Testis (tissue), 2 donors: Measurements from ENCODE around the gene VAMP5.

ENCODE experiments used
- POLR2A ChIP-seq: fragments of 450-650 bp; IDR thresholded peaks from one replicate; pipeline ENCODE4 v1.6.1; 2017; ENCODE audit warnings: antibody characterized with exemption, mild to moderate bottlenecking, moderate library complexity
- TF ChIP-seq, protein P1 (sequence below), 3 experiments: fragments of 450-650 bp in 2 of 3; fragments of 200-600 bp in 1 of 3; sonication (generic) in 1 of 3; IDR thresholded peaks; one replicate each; pipeline ENCODE4 v1.5.1; 2016 to 2019; ENCODE audit warnings: antibody characterized with exemption in 3 of 3, mild to moderate bottlenecking in 2 of 3, moderate library complexity in 1 of 3

DNA sequence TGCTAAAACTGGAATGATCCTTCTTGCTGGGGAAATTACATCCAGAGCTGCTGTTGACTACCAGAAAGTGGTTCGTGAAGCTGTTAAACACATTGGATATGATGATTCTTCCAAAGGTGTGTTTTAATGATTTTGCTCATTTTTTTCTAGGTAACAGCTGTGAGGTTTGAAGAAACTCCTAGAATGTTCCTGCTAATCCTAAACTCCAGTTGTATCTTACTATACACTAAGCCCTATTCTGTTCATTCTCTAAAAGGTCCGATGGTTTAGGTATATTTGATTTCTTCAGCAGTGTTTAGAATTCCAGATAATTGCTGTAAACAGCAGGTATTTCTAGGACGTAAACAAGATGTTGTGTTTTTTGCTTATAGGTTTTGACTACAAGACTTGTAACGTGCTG, 43.0 kb upstream of the VAMP5 start:
- TF ChIP-seq, protein P1, sequence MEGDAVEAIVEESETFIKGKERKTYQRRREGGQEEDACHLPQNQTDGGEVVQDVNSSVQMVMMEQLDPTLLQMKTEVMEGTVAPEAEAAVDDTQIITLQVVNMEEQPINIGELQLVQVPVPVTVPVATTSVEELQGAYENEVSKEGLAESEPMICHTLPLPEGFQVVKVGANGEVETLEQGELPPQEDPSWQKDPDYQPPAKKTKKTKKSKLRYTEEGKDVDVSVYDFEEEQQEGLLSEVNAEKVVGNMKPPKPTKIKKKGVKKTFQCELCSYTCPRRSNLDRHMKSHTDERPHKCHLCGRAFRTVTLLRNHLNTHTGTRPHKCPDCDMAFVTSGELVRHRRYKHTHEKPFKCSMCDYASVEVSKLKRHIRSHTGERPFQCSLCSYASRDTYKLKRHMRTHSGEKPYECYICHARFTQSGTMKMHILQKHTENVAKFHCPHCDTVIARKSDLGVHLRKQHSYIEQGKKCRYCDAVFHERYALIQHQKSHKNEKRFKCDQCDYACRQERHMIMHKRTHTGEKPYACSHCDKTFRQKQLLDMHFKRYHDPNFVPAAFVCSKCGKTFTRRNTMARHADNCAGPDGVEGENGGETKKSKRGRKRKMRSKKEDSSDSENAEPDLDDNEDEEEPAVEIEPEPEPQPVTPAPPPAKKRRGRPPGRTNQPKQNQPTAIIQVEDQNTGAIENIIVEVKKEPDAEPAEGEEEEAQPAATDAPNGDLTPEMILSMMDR (IDR thresholded peaks at IDR 0.05) = no peak
- no peak for TF ChIP-seq POLR2A
